ENCODE measurements around the gene SIL1.

DNA sequence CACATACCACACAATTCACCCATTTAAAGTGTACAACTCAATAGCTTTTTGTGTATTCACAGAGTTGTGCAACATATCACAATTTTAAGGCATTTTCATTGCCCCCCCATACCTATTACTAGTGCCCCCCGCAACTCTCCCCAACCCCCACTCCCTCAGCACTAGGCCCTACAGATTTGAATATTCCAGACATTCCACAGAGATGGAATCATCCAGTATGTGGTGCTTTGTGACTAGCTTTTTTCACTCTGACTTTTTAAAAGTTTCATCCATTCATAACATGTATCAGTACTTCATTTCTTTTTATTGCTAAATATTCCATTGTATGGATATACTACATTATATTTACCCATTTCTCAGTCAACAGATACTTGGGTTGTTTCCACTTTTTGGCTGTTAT, 220.1 kb downstream of the SIL1 start:
- TF ChIP-seq CTCF (IDR thresholded peaks at IDR 0.05) (no peak), POLR2A (IDR thresholded peaks at IDR 0.05) (no peak), POLR2AphosphoS5 (IDR thresholded peaks at IDR 0.05) (no peak), EP300 (IDR thresholded peaks at IDR 0.05) (no peak)
